A375 (cell line): Measurements from ENCODE around the gene TDG. TPM values are rescaled to one million over a fixed set of nuclear protein-coding genes. Genes with fewer than 3 reads are reported as not detected.

Experiments used
- total RNA-seq: library from RNA; depleted of rRNA; stranded (reverse); fragments of >200 nt; shearing (Covaris generic); gene quantifications from 2 replicates; pipeline ENCODE4 v1.2.3, GENCODE V29; 2014; rRNA removed

Gene TDG
- total RNA-seq = 28.2 and 32.9 TPM in 2 replicates

GRCh38 chr12:103965590-103966504, at the start of gene TDG:
Gene TDG (plus strand): TSS chr12:103965872. CDS start chr12:103966038, 166 bp downstream.

GRCh38 chr12:103930034-103930786, 35.5 kb upstream of the TDG start, which contains the start of gene HSP90B1:
Gene HSP90B1 (plus strand): TSS chr12:103930410. CDS start chr12:103930516, 106 bp downstream.

Other genes with a start within 250 kb of the TDG start
- gene NT5DC3, start 124.6 kb upstream of the TDG start, total RNA-seq = 14.2 and 16.4 TPM in 2 replicates
- 647 and 694 TPM in 2 replicates for gene HSP90B1, start 35.5 kb upstream of the TDG start, total RNA-seq
- gene GLT8D2, start 84.3 kb downstream of the TDG start, total RNA-seq = 2.2 and 2.6 TPM in 2 replicates
- gene HCFC2, start 98.7 kb downstream of the TDG start, total RNA-seq = 5.4 and 8.1 TPM in 2 replicates
- 23.5 and 26.1 TPM in 2 replicates for gene NFYB, start 172.3 kb downstream of the TDG start, total RNA-seq
- 200 and 240 TPM in 2 replicates for gene TXNRD1, start 249.9 kb downstream of the TDG start, total RNA-seq